Frontal cortex (tissue), 4 donors: ENCODE measurements around the gene FLII. TPM values are rescaled to one million over a fixed set of nuclear protein-coding genes. Genes with fewer than 3 reads are reported as not detected.

Source experiments
- DNase-seq, 2 donors: peaks; one replicate each; pipeline ENCODE4 v3.0.0; 2012; ENCODE audit warnings: low spot score in 2 of 2
- FAIRE-seq: peaks from 2 replicates; lab custom pipeline; 2012; peaks lifted over from hg19 to GRCh38; lab: Jason Lieb, UNC
- total RNA-seq: library from RNA; depleted of rRNA; stranded (reverse); fragments of >200 nt; gene quantifications from one replicate; pipeline ENCODE4 v1.2.3, GENCODE V29; 2014
- donor health status: control.
- donor health status: control.
- donor health status: control.

FLII gene
- total RNA-seq, 1 donor from 2014 or later = 68.9 TPM

DNA sequence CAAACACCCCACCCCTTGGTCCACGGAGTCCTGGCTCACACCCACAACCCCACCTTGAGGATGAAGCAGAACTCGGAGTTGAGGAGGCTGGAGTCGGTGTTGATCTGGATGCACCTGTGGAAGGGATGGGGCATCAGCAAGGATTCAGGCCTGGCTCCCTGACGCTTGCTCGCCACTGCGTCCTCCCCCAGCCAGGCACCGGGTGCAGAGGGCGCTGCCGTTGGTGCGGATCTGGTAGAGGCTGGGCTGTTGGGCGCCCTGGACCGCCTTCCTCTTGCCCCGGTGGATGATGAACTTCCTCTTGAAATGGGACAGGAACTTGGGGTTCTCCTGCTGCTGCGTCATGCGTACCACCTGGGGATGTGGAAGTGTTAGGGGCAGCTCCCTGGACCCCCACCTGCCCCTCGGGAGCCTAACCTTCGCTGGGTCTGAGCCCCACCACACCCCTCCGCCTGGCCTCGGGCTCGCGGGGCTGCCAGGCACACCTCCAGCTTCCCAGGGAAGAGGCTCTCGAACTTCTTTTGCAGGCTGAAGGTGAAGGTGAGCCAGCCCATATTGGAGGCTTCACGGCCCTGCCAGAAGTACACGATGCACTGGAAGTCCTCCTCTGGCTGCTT, 12.3 kb downstream of the FLII start:
- FAIRE-seq = no peak

DNA sequence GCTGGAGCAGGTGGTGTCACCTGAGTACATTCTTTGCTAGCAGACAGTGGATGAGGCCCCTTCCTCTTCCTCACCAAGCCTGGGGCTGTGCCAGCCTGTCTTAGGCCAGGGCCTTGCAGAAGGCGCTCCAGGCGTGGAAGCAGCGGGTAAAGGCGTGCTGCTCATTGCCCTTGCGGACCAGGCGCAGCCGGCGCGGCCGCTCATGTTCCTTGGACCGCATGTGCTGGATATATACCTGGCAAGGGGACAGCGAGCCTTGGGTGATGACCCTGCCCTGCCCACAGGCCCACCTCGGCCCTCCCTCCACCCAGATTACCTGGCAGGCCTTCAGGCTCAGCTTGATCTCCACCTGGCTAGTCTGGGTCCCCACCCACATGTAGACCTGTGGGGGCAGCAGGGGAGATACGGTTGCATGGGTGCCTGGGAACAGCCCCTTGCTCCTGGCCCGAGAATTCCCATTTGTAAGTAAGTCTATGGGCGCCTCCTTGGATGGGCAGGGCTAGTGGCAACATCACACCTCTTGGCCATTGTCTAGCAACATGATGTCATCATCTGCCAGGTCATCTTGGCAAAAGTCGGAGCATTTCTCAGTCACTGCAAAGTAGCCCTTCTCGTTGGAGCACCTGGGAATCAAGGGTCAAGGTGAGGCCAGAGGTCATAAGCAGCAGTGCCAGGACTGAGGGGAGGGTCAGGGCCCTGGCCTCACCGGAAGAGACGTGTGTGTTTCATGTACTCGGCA, 13.3 kb downstream of the FLII start:
- no peak for FAIRE-seq
- DNase-seq = no peak

More for the DNA sequence above, 12.3 kb downstream of the FLII start:
- DNase-seq = no peak

DNA sequence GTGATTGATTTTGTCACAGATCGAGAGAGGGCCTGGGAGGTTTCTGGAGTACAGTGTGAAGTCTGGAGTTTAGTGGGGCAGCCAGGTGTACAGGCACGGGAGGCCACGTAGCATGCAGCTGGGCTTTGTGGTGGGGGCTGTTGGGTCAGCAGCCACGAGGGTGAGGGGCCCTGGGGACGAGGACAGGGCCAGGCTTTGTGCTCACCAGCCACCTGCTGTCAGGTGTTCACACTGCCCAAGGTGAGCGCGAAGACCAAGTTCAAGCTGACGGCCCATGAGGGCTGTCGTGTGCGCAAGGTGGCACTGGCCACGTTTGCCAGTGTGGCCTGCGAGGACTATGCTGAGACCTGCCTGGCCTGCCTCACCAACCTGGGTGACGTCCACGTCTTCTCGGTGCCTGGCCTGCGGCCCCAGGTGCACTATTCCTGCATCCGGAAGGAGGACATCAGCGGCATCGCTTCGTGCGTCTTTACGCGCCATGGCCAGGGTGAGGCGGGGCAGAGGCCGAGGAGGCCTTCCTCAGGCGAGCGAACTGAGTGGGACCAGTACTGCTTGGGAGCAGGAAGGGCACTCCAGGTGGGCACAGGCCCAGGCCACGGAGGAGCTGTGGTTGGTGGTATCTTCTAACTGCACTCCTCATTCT, 17.2 kb downstream of the FLII start:
- no peak for FAIRE-seq

DNA sequence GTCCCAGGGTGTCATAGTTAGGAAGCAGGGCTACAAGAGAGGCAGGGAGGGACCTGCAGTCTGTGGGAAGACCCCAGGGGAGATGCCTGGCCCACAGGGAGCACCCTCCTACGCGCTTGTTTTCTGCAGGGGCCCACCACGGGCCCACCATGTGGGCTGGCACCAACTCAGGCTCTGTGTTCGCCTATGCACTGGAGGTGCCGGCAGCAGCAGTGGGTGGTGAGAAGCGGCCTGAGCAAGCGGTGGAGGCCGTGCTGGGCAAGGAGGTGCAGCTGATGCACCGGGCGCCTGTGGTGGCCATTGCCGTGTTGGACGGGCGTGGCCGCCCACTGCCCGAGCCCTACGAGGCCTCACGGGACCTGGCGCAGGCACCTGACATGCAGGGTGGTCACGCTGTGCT, 18.1 kb downstream of the FLII start:
- no peak for FAIRE-seq
- no peak for DNase-seq

More for the DNA sequence above, 17.2 kb downstream of the FLII start:
- no peak for DNase-seq

DNA sequence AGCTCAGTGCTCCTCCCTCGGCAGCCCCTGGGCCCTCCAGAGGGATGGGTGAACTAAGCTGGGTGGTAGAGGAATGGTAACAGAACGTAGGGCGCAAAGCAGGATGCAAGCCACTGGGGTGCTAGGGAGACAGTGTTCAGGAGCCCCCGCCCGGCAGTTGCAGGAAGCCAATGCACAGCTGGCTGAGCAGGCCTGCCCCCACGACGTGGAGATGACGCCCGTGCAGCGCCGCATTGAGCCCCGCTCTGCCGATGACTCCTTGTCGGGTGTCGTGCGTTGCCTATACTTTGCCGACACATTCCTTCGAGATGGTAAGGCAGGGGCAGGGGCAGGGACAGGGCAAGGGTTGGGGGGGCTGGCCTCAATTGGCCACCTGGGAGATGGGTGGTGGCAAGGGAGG, 20.2 kb downstream of the FLII start:
- DNase-seq = no peak
- FAIRE-seq = no peak

DNA sequence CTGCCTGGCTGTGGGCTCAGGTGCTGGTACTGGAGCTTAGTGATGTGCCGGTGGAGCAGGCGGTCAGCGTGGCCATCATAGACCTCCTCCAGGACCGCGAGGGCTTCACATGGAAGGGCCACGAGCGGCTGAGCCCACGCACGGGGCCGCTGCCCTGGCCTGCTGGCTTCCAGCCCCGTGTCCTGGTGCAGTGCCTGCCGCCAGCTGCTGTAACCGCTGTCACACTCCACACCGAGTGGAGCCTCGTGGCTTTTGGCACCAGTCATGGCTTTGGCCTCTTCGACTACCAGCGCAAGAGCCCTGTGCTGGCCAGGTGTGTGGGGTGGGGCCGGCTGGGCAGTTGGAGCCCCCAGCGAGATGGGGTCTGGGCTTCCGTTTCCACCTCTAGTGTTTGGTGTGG, 21.1 kb downstream of the FLII start:
- no peak for FAIRE-seq

DNA sequence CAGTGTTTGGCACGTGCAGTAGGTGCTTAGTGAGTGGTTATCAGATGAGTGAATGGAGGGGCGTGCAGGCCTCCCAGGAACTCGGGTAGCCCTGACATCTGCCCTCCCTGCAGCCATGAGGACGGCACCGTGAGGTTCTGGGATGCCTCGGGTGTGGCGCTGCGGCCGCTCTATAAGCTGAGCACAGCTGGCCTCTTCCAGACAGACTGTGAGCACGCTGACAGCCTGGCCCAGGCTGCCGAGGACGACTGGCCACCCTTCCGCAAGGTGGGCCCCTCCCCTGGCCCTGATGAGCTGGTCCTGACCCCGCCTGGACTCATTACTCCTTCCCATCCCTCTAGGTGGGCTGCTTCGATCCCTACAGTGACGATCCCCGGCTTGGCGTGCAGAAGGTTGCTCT, 22.0 kb downstream of the FLII start:
- FAIRE-seq = no peak
- DNase-seq = no peak

More for the DNA sequence above, 21.1 kb downstream of the FLII start:
- no peak for DNase-seq

DNA sequence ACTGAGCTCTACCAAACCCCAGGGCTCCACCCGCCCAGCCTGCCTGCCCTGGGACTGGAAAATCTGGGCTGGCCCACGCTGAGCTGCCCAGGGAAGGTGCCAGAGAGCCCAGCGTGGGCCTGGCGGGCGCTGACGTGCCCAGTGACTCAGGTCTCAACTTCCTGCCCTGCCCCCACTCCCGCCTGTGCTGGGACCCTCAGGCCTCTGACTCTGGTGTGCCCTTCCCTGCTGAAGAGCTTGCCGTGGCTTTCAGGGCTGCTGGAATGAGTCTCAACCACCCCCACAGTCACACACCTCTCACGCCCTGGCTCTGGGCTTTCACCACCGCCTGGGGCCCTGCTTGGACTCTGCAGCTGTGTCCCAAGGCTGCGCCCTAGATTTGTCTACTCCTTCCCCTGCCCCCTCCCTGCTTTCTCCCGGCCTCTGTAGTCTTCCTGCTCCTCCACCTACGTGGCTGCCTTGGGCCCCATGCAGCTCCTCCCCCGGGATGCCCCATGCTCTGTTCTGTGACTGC, 22.7 kb downstream of the FLII start:
- FAIRE-seq = no peak
- DNase-seq = no peak

DNA sequence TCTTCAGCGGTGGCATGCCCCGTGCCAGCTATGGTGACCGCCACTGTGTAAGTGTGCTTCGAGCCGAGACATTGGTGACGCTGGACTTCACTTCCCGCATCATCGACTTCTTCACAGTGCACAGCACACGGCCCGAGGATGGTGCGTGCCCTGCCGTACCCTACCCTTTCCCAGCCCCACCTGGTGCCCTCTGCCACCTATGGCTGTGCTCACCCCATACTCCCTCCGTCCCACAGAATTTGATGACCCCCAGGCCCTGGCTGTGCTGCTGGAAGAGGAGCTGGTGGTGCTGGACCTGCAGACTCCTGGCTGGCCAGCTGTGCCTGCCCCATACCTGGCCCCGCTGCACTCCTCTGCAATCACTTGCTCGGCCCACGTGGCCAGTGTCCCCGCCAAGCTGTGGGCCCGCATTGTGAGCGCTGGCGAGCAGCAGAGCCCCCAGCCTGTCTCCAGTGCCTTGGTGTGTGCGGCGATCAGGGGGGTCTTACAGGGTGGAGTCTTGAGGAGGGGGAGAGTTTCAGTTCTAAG, 23.6 kb downstream of the FLII start:
- DNase-seq (no peak), FAIRE-seq (no peak)

DNA sequence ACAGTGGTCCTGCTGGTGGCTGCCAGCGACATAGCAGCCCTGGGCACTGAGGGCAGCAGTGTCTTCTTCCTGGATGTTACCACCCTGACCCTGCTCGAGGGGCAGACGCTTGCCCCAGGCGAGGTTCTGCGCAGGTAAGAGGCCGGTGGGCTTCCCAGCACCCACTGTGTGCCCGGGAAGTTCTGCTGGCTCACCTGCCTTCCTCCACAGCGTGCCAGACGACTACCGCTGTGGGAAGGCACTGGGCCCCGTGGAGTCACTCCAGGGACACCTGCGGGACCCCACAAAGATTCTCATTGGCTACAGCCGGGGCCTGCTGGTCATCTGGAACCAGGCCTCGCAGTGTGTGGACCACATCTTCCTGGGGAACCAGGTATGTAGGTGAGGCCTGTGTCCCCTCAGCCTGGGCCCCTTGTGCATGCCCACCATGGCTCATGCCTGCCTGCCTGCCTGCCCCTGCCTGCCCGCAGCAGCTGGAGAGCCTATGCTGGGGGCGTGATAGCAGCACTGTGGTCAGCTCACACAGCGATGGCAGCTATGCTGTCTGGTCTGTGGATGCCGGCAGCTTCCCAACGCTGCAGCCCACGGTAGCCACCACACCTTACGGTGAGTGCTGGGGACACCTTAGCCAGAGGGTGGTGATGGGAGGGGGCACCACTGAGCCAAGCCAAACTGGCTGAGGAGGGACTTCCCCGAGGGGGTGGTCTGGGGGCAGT, 24.6 kb downstream of the FLII start:
- no peak for FAIRE-seq

DNA sequence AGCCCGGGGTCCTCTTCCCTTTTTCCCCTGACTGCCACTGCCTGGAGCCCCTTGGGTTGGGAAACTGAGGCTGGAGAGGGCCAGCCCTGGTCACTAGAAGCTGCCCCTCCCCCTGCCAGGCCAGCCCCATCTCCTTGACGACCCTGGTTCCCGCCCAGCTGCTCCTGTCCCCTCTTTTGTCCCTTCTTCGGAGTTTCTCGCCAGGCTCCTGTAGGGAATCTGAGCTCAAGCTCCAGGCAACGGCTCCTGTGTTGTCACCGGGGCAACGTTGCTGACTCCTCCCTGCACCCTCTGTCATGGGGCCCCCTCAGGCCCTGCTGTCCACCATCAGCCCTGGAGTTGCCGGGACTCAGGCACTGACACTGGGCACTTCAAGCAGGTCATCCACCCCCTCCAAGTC, 27.4 kb downstream of the FLII start:
- DNase-seq = peak in 1 of 2 donors; percentile 26
- FAIRE-seq = no peak

More for the DNA sequence above, 24.6 kb downstream of the FLII start:
- no peak for DNase-seq

DNA sequence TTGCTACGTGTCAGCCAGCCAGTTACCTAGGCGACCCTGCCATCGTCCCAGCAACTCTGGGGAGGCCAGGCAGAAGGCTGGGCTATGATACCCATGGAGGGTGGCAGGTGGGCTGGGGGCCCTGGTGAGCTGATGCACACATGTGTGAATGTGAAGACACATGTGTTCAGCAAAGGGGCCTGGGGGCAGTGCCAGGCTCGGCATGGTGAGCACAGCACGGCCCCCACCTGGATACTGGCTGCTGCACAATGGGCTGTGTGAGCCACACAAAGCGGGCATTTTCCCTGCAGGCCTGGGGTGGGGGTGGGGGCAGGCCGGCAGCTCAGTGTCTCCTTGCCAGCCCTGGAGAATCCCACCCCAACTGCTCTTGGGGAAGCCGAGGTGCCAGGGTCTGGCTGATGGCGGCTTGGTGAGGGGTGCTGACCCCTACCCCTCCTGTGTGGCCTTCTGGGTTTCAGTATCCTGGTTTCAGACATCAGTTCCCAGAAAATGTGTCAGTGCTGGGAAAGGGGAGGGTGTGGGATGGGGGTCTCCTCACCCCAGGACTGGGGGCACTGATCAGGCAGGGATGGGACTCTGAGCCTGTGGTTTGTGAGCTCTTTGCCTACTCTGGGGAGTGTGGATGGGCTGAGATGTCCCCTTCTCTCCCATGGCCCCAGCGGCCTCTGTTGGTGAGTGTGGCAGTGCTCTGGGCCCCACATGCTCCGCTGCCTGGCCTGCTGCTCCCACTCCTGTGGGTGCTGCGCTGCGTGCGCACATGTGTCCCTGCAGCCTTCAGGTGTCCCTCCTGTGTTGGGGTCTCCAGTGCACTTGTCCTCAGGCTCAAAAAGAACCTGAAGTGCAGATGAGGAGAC, 28.0 kb downstream of the FLII start:
- no peak for FAIRE-seq
- peak; percentile 57 to 71 for DNase-seq

DNA sequence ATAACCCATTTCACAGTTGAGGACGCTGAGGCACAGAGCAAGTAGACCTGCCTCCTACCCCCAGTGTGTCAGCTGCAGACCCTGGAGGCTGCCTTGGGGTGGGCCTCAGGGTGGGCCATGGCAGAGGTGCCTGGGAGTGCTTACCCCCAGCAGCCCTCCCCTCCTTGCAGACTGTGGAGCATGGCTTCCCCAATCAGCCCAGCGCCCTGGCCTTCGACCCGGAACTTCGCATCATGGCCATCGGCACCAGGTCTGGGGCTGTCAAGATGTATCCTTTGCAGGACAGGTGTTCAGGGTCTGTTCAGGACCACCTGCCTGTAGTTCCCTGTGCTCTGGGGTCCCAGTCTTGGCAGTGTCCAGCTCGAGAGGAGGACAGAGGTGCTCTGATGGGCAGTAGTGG, 28.8 kb downstream of the FLII start:
- FAIRE-seq = no peak

DNA sequence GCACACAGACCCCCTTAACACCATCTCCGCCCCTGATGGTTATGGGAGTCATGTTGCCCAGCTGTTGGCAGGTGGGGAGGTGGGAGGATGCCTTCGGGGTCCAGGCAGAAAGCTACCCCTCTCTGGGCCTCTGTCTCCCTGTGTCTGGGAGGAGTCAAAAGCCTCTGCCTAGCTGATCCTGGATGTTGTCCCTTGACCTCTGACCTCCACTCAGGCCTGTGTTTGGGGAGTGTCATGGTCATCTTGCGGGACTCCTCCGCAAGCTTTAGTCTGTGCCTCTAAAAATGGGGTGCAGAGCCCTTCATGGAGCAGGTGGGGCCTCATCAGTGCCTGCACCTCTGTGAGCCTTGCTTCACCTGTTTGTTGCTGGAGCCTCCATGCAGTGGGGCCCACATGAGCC, 29.3 kb downstream of the FLII start:
- no peak for FAIRE-seq

More for the DNA sequence above, 28.8 kb downstream of the FLII start:
- DNase-seq = no peak

DNA sequence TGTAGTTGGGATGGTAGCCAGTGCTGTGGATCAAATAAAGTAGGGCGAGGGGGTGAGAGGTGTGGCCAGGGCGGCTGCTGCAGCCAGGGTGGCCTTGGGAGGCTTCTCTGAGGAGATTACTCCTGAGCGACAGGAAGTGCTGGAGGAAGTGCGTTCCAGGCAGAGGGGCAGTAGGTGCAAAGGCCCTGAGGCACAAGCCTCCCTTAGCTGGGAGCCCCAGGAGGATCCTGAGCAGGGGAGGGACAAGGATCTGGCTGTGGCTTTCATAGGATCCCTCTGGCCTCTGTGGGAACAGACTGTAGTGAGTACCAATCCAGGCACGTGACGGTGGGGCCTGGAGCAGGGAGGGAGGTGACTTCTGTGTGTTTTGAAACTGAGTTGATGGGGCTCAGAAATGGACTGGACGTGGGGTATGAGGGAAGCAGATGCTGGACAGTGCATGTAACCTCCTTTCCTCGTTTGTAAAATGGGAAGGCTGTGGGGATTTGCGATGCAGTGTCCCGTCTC, 30.3 kb downstream of the FLII start:
- no peak for FAIRE-seq
- peak in 1 of 2 donors; percentile 28 for DNase-seq

More for the DNA sequence above, 29.3 kb downstream of the FLII start:
- no peak for DNase-seq

DNA sequence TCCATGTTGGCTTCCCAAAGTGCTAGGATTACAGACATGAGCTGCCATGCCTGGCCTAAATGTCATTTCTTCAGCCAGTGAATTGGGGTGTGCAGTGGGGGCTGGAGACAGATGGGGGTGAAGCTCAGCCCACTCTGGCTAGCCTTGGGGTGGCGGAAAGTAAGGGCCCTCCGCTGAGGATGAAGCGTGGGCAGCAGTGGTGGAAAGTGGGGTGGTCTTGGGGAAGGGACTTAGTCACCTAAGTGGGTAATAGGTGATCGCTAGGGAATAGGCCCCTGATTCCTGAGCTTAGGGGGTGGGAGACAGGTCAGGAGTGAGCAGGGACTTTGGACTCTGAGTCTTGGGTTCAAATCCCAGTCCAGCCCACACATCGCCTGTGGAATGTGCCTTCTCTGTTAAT, 30.9 kb downstream of the FLII start:
- FAIRE-seq = no peak

DNA sequence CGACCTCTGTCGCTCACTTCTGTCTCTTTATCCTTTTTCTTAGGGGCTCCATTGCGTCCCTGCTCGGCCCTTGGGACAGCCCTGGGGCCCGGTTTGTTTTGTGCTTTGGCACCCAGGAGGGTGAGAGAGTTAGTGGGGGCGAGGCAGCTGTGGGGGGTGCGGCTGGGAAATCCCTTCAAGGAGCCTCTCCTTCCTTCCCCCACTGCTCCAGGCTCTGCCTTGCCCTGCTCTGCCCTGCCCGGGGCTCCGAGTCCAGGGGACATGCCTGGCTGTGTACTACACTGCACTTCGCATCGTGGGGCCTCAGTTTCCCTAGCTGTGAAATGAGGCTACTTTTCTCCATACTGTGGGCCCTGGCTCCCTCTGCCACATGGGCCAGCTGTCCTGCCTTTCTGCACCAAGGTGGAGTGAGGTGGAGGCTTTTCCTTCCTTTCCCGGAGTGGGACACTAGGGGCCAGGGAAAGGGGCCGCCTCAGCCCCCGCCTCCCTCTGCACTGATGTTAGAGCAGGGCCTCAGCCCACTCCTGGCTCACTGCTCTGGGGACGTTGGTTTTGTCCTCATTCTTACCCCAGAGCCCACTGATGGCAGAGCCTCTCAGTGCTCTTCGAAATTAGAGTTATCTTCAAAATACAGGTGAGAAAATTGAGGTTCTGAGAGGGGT, 32.1 kb downstream of the FLII start:
- peak in 1 of 2 donors; percentile 17 for DNase-seq
- no peak for FAIRE-seq

More for the DNA sequence above, 30.9 kb downstream of the FLII start:
- DNase-seq = peak in 1 of 2 donors; percentile 14

DNA sequence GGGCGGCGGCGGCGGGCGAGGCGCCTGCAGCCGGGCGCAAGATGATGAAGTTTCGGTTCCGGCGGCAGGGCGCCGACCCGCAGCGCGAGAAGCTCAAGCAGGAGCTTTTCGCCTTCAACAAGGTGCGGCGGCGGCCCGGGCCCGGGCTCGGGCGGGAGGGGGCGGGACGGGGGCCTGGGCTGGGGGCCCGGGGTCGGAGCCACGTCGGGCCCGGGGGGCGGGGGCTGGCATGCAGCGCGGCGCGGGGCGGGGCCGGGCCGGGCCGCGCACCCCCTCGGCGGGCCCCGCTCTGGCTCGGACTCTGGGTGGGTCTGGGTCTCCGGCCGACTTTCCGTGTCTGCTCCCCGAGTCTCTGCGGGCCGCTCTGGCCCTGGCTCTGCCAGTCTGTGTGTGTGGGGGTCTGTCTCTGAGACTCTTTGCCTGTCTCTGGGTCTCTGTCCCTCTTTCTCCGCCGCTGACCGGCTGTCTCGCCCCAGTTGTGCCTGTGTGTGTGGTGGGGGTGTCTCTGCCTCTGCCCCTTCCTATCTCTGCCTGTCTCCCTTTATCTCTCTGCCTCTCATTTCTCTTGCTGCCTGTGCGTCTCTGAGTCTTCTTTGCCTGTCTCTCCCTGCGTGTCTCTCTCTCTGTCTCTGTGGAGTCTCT, 32.8 kb downstream of the FLII start:
- FAIRE-seq (no peak), DNase-seq (peak in 1 of 2 donors; percentile 48)
